GM21447 (cell line): Measurements from ENCODE around the gene NRARP.

Experiments used
- ATAC-seq: cut with Tn5 transposase; IDR thresholded peaks from one replicate; pipeline ENCODE4 v1.9.1; 2021; ENCODE audit not compliant: unreplicated experiment

NRARP gene

GRCh38 chr9:137323531-137324331 lies 21.7 kb upstream of the NRARP start:
- ATAC-seq, result no peak

DNA sequence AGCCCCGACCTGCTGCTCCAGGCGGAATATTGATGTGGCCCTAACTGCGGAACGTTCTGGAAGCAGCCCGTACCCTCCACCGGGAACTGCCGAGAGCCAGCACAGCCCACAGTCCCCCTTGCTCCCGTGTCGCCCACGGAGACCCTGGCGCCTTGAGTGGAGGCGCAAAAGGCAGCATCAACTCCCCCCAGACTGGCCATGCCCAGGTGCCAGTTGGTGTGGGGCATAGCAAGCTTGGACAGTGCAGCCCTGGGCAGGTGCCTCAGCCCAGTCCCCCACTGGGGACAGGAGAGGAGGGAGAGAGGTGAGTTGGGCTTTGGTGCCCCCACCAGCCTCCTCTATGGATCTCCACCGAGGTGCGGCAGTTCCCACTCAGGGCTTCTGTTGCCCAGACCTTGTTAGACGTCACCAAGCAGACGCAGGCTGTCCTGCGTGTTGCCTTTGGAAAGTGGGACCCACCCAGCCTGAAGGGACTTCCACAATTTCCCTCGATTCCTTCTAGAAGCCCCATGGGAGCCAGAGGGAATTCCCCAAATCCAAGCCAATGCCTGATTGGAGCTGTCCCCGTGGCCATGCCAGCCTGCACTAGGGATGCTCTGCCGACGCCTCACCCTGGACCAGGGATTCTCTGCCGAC lies 19.8 kb upstream of the NRARP start:
- ATAC-seq, result no peak

DNA sequence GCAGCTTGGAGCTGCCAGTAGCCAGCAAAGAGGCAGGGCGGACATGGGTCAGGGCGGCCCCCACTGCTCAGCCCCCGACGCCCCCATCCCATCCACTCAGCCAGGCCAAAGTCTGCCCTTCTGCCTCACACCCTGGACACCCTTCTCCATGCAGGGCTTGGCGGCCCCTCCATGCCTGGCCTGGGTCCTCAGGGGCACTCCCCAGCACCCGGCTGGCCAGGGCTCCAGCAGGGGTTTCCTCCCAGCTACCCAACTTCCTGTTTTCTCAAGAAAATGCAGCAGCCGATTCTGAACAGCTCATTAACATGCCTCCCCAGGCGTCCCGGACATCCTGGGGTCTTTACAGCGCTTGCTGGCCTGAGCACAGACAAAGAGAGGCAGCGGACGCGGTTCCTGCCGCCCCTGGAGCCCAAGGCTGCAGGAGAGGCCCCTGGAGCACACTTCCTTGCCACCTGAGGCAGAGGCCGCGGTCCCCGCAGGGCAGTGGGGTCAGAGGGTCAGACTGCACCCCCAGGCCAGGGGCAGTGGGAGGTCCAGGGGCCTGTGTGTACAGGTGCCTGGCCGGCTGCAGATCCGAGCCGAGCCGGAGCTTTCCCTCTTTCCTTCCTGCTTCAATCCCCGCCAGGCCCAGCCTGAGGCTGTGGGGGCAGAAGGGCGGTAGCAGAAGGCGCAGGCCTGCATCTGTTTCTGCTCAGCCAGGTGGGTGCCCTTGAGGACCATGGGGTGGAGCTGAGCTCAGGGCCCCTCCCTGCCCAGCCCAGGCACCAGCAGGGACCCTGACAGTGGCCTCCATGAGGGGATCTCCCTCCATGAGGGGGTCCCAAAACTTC lies 18.7 kb upstream of the NRARP start:
- no peak for ATAC-seq

GRCh38 chr9:137319739-137320551 lies 17.9 kb upstream of the NRARP start:
- ATAC-seq, result no peak

GRCh38 chr9:137319011-137319738 lies 17.1 kb upstream of the NRARP start:
- no peak for ATAC-seq

GRCh38 chr9:137318602-137319001 lies 16.5 kb upstream of the NRARP start:
- ATAC-seq, result no peak

GRCh38 chr9:137317718-137318511 lies 15.8 kb upstream of the NRARP start:
- no peak for ATAC-seq

DNA sequence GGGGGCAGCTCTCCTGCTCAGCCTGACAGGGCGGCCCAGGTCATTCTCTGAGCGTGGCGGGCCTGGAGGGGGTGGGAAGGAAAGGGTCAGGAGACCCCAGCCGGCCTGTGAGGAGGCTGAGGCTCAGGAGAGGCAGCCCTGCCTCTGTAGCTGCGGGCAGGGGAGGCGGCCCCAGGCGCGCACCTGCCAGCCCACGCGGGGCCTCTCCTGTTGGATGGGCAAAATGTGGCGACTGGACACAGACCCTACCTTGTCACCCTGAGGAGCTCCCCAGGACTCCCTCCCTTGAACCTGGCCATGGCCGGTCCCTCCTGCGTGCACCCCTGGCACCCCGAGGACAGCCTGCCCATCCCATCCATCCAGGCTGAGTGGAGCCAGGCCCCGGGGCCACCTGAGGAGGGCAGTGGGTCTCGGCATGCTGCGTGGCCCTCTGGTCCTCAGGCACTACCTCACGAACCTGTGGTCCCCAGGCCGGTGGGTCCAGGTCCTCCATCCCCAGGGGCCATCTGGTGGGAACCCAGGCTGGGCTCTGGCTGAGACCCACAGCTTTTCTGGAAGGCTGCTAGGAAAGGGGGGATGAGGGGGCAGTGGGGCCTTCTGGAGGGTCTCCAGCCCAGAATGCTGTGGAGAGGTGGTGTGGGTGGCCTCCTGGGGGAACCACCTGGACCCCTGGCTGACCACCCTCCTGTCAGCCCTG lies 15.1 kb upstream of the NRARP start:
- no peak for ATAC-seq

DNA sequence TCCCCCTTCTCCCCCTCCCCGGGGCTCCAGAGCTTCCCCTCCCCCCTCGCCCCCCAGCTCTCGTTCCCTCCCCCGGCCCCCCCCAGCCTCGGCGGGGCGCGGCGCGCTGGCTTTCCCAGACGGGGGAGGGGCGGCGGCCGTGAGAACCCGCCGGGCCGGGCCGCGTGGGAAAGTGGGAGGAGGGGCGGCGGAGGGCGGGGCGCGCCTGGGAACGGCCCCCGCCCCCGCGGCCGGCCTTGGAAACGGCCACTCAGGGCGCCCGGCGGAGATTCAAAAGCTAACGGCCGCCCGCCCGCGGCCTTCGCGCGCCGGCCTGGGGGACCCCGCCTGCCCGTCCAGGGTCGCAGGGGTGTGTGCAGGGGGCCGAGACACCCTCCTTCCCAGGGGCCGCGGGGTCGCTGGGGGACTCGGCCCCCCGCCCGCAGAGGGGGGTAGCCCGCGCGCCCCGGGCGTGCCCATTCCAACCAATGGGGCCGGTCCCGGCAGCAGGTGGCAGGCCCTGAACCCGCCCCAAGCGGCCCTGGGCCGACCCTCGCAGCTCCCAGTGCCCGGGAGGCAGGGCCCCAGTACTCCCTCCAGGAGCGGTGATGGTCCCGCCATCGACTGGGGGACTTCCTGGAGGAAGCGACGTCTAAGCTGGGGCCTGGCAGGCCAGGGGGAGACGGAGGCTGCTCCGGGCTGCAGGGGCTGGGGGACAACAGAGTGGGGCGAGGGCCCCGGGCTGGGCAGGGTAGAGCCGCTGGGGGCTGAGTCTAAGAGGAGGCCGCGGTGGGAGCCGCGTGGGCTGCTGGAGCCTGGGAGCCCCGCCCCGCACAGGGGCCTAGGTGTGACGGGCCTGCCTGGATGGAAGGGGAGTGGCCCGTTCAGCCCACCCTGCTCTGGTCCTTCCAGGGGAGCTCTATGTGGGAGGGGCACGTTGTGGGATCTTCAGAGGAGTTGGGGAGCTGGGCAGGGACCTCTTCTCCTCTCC lies 14.2 kb upstream of the NRARP start:
- ATAC-seq, result no peak

GRCh38 chr9:137315581-137316011 lies 13.5 kb upstream of the NRARP start:
- no peak for ATAC-seq

DNA sequence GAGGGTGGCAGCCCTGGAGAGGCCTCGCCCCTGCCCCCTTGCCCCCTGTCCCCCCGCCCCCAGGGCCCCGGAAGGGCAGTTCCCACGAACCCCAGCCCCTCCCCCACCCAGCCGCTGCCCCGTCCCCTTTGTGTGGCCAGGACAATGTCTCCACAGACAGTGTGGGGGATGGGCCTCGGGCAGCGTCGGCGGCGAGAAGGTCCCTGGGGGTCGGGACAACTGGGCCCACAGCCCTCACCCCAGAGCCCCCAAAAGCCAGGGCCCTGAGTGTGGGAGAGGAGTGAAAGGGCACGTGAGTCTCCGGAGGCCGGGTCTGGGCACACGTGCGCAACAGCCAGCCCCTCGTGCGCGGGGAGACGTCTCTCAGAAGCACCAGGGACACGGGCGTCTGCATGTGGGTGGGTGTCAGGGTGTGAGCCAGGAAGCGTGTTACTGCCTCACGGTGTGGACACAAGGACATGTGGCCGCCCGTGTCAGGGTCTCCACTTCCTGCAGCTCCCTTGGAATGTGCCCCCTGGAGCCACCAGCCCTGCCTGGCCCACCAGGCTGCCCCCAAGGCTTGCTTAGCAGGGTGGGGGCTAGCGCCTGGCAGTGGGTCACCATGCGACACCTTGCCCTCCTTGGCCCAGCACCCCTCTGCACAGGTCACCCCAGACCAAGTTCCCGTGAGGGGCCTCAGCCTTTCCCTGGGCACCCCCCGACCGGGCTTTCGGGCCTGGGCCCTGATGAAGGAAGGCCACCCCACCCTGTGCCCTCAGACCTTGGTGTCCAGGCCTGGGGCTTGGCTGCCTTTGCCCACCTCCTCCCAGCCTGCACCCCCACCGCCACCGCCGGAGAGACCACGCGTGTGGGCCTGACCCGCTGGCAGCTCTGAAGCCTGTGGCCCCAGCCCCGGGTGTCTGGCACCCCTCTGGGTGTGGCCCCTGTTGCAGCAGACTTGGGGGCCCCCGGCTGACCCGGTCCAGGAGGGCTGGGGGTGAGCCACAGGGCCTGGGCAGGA lies 12.8 kb upstream of the NRARP start:
- no peak for ATAC-seq

DNA sequence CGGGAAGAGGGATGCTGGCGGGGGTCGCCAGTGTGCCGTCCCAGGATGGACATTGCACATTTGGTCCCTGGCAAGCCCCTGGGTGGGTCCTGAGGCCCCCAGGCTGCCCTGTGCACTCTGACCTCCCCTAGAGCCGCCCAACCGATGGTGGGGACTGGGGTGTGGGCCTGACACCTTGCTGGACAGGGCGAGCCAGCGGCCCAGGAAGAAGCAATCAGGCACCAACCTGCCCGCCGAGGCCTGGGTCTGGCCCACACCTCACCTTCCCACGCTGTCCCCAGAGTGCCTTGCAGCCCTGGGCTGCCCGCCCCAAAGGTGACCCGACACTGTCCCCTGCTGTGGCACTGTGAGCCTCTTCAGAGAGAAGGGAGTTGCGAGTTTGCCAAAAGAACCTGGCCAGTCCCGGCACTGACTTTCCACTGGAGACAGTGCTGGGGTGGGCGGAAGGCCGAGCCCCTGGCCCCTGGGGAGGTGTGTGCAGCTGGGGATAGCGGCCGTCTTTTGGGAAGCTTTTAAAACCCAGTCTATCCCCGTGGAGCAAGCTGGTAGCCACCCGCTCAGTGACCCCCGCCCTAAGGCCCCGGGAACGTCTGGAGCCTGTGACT lies 12.0 kb upstream of the NRARP start:
- ATAC-seq, result no peak

- ATAC-seq, result no peak
Observed at GRCh38 chr9:137313326-137313936, 11.4 kb upstream of the NRARP start.

DNA sequence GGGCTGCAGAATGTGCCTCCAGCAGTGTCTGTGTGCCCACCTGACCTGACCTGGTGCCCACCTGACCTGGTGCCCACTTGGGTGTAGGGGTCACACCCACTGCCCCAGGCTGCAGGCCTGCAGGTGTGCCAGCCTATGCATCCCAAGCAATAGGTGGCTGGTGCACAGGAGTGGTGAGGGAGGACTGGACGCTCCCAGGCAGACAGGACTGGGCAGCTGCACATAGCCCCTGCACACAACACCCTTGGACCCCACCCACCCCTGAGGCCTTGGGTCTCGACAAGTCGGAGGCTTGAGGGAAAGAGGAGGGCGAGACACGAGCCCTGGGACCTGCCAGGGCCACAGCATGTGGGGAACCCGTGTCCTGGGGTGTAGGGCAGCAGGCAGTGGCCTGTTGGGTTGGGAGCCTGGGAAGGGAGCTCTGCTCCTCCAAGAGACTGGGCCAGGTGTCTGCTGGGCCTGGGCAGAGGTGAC lies 10.8 kb upstream of the NRARP start:
- ATAC-seq, result no peak
